Stimulated activated CD8-positive, alpha-beta memory T cell treated with anti-CD3 and anti-CD28 coated beads, Interleukin-7, amount 100 ng/mL, for 4 hours (primary cell): ENCODE results near the gene MINDY3.
"Not testable (repeated sequence)": the region's sequence is repeated elsewhere in the genome, so short reads cannot be mapped to it uniquely, and the experiment has no call there.

Experiments
- DNase-seq, 2 donors: peaks; one replicate each; pipeline ENCODE4 v3.0.0-alpha.2; 2020; ENCODE audit warnings: low read depth in 2 of 2

The MINDY3 gene

DNA sequence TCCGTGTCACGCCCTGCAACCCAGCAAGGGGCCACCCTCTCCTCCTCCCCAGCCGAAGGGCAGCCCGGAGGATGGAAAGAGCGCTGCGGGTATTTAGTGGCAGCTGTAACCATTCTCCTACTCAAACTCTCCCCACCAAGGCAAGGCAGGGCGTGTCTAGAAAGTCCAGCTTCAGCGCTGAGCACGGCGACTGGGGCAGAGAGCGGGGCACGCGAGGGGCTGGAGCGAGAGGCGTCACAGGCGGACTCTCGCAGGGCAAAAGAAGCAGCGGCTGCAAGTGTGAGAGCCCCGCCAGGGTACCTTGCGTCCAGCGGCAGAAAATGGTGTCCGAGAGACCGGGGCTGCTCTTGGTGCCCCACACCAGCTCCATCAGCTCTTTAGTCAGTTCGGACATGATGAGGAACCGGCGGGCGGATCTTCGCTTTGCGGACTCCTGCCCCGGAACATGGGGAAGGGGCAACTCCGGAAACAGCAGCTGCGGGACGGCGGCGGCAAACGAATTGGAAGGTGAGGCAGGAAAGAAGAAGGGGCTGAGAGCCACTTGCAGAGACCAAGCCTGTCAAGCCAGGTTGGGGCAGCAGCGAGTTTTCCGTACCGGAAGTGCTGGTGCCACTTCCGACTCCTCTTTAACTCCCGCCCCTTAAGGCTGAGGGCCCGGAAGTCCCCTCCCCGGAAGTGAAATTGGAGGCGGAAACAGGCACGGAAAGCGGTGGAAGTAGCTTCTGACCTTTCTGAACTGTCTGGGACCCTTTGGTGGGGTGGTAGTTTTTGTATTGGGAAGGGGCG is at the start of gene MINDY3:
TSS of gene MINDY3 (minus strand) at position 602 of the 786 bp plus-strand sequence. CDS start at position 394, 208 bp downstream.
- DNase-seq, result peak; percentile 74 to 77

- DNase-seq, result no peak
Measured at GRCh38 chr10:15901889-15902288, 41.6 kb upstream of the MINDY3 start.

DNA sequence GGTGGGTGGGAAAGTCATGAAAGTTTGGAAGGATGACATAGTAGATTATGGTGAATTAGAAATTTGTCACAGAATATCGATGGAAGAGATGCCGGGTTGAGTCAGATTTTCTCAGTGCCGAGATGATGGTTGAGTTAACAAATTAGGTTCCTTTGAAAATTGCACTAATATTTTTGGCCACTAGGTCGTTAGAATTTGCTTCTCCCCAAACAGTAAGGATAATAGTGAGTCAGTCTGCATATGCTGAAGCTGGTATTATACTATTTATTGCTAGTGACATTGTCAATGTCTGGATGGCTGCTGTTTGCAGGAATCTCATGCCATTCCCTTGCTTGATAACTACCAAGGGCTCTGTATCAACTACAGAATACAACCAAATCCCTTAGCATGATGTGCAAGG is 37.7 kb upstream of the MINDY3 start:
- no peak for DNase-seq

- no peak for DNase-seq
Measured at GRCh38 chr10:15897287-15897686, 37.0 kb upstream of the MINDY3 start.

GRCh38 chr10:15896654-15897053 is 36.3 kb upstream of the MINDY3 start:
- DNase-seq, result no peak

DNA sequence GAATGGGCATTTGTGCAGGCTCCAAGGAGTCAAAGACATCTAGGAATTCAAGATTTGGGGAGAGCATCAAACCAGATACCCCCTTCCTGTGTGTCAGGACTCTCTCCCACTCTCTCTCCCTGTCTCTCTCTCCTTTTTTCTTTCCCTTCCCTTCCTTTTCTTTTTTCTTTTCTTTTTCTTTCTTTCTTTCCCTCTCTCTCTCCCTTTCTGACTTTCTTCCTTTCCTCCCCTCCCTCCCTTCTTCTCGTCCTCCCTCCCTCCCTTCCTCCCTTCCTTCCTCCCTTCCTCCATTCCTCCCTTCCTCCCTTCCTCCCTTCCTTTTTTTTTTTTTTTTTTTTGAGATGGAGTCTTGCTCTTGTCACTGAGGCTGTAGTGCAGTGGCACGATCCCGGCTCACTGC is 24.1 kb upstream of the MINDY3 start:
- no peak for DNase-seq

- DNase-seq, result no peak
Measured at GRCh38 chr10:15881542-15881941, 21.2 kb upstream of the MINDY3 start.

- DNase-seq, result no peak
Measured at GRCh38 chr10:15879663-15880062, 19.4 kb upstream of the MINDY3 start.

DNA sequence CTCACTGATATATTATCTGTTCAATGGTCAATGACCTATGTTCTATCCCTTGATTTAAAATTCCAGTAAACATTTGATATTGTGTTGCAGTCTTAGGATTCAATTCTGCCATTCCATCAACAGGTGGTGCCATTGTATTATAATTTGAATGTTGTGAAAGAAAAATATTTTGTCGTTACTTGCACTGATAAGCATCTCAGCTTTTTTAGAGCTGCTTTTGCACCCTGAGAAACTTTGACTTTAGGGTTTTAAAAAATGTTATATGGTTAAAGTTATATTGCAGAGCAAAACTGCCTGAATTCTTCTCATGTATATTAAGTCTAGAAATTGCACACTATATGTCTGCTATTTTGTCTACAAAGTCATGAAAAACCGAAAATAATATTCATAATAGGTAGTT is 18.8 kb upstream of the MINDY3 start:
- no peak for DNase-seq

DNA sequence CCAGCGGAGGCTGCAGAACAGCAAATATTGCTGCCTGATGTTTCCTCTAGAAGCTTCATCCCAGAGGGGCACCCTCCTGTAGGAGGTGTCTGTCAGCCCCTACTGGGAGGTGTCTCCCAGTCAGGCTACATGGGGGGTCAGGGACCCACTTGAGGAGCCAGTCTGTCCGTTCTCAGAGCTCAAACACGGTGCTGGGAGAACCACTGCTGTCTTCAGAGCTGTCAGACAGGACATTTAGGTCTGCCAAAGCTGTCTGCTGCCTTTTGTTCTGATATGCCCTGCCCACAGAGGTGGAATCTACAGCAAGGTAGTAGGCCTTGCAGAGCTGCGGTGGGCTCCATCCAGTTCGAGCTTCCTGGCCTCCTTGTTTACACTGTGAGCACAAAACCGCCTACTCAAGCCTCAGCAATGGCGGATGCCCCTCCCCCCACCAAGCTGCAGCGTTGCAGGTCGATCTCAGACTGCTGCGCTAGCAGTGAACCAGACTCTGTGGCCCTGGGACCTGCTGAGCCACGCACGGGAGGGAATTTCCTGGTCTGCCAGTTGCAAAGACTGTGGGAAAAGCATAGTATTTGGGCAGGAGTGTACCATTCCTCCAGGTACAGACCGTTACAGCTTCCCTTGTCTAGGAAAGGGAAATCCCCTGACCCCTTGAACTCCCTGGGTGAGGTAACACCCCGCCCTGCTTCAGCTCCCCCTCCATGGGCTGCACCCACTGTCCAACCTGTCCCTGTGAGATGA is 17.7 kb upstream of the MINDY3 start:
- DNase-seq, result no peak

DNA sequence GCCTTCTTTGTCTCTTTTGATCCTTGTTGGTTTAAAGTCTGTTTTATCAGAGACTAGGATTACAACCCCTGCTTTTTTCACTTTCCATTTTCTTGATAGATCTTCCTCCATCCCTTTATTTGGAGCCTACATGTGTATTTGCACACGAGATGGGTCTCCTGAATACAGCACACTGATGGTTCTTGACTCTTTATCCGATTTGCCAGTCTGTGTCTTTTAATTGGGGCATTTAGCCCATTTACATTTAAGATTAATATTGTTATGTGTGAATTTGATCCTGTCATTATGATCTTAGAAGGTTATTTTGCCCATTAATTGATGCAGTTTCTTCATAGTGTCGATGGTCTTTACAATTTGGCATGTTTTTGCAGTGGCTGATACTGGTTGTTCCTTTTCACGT is 16.0 kb upstream of the MINDY3 start:
- DNase-seq, result not testable (repeated sequence)

- not testable (repeated sequence) for DNase-seq
Measured at GRCh38 chr10:15872645-15873044, 12.3 kb upstream of the MINDY3 start.

DNA sequence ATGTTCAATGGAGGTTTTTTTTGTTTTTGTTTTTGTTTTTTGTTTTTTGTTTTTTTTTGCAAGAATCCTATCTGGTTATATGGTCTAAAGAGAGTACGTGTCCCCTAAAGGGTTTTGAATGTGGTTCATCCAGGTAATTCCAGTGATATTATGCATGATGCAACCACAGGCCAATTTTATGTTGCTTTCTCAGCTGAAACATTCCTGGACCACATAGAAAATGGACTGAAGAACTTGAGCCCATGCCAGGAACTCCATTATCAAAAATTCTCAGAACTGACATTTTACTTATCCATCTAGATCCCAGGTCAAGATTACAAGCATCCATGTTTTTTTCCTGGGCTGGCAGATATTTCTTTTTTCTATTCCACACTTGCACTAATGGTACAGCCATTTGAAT is 11.5 kb upstream of the MINDY3 start:
- no peak for DNase-seq

- DNase-seq, result no peak
Measured at GRCh38 chr10:15869935-15870334, 9.6 kb upstream of the MINDY3 start.

- DNase-seq, result no peak
Measured at GRCh38 chr10:15868006-15868405, 7.7 kb upstream of the MINDY3 start.

- no peak for DNase-seq
Measured at GRCh38 chr10:15865304-15865703, 5.0 kb upstream of the MINDY3 start.

DNA sequence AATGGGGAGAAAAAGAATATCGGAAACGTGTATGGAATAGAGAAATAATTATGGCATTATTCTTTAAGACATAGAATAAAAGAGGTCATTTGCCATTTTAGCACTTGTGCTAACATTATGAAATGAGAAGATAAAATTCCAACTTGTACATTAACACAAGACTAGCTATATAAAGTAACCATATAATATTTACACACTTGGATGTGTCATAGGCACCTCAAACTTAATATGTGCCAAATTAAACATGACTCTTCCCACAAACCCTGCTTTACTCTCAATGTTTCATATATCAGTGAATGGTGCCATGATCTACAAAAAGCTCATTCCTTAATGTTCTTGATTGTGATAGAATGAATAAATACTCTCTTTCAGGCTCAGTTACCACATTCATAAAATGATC is 4.1 kb upstream of the MINDY3 start:
- no peak for DNase-seq

GRCh38 chr10:15863733-15864132 is 3.4 kb upstream of the MINDY3 start:
- no peak for DNase-seq

- no peak for DNase-seq
Measured at GRCh38 chr10:15863323-15863722, 3.0 kb upstream of the MINDY3 start.

GRCh38 chr10:15860692-15861201 is 440 bp upstream of the MINDY3 start:
- DNase-seq, result no peak

GRCh38 chr10:15859509-15859905 is 800 bp downstream of the MINDY3 start:
- DNase-seq, result no peak

DNA sequence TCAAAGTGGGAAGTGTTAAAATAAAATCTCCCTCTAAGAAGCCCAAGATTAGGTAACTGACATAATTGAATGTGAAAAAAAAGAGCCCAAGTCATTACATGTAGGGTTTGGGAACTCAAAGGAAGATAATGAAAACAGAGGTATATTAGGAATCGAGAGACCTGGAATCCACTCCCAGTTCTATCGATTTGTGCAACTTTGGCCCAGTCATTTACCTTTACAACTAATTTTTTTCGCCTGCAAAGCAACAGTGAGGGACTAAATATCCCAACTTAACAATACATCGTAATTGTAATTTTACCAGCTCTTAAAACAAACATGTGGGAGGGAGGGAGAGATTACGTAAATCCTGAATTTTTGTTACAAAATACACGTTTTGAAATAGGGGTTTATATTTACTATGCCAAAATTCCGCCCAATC is 1.4 kb downstream of the MINDY3 start:
- no peak for DNase-seq

GRCh38 chr10:15857107-15857575 is 3.2 kb downstream of the MINDY3 start:
- DNase-seq, result no peak
